A549 (cell line): Measurements from ENCODE around the gene TPCN2. TPM values are rescaled to one million over a fixed set of nuclear protein-coding genes. Genes with fewer than 3 reads are reported as not detected.

Experiments
- ATAC-seq, 2 experiments: fragments of 200-7000 bp in 1 of 2; fragments of >200 bp in 1 of 2; cut with Nextera tagmentation in 1 of 2; cut with Tn5 transposase in 1 of 2; 3 replicates each; pipeline versions ENCODE4 v1.8.0 to v1.9.1; 2018 to 2020; ENCODE audit warnings: mild to moderate bottlenecking in 1 of 2, moderate library complexity in 1 of 2
- CTCF ChIA-PET: fragments of 300-600 bp; sonication (Branson Sonifier 250); formaldehyde crosslinking; extraction: SDS; loops from one replicate; lab custom pipeline; 2021; ENCODE audit warnings: antibody characterized with exemption, inconsistent platforms; lab: Yijun Ruan, JAX
- POLR2A ChIA-PET: fragments of 350-600 bp; formaldehyde crosslinking; extraction: SDS; loops from one replicate; lab custom pipeline; 2021; ENCODE audit warnings: antibody characterized with exemption, inconsistent platforms; lab: Yijun Ruan, JAX
- DNase-seq, 2 experiments: peaks; one replicate each; pipeline versions ENCODE4 v3.0.0 to v3.0.0-alpha.2; 2011 to 2016; ENCODE audit warnings: low read depth in 1 of 2, low spot score in 1 of 2
- FAIRE-seq: peaks from 2 replicates; lab custom pipeline; 2011; peaks lifted over from hg19 to GRCh38; lab: Jason Lieb, UNC
- H3K27ac ChIP-seq, 2 experiments: fragments of >200 bp; sonication (Bioruptor Twin); formaldehyde crosslinking; 3 replicates each; pipeline ENCODE4 v1.5.1; 2016 to 2017
- H3K4me1 ChIP-seq: fragments of >200 bp; sonication (Bioruptor Twin); formaldehyde crosslinking; 3 replicates; pipeline ENCODE4 v1.6.1; 2016
- H3K4me2 ChIP-seq: fragments of >200 bp; sonication (Bioruptor Twin); formaldehyde crosslinking; 3 replicates; pipeline ENCODE4 v1.6.1; 2016
- H3K4me3 ChIP-seq: fragments of >200 bp; sonication (Bioruptor Twin); formaldehyde crosslinking; 3 replicates; pipeline ENCODE4 v1.5.1; 2016
- H3K9me3 ChIP-seq: fragments of >200 bp; sonication (Bioruptor Twin); formaldehyde crosslinking; 3 replicates; pipeline ENCODE4 v1.6.1; 2016
- CBX2 ChIP-seq: fragments of 200-600 bp; sonication (generic); IDR thresholded peaks from 2 replicates; pipeline ENCODE4 v1.6.1; 2016; ENCODE audit warnings: low read depth, mild to moderate bottlenecking, borderline replicate concordance
- CBX8 ChIP-seq: fragments of 200-600 bp; sonication (generic); IDR thresholded peaks from 2 replicates; pipeline ENCODE4 v1.6.1; 2016
- CHD2 ChIP-seq: fragments of 150-350 bp; IDR thresholded peaks from 2 replicates; pipeline ENCODE4 v1.6.1; 2014; ENCODE audit warnings: low read length; ENCODE audit not compliant: partially characterized antibody
- EHF ChIP-seq: fragments of 250-450 bp; sonication (Bioruptor Pico); IDR thresholded peaks from 2 replicates; pipeline ENCODE4 v1.5.0; 2020; ENCODE audit warnings: mild to moderate bottlenecking
- EHMT2 ChIP-seq: fragments of 200-600 bp; sonication (generic); IDR thresholded peaks from 2 replicates; pipeline ENCODE4 v1.6.1; 2016; ENCODE audit warnings: antibody characterized with exemption, low read depth, mild to moderate bottlenecking, moderate library complexity
- EP300 ChIP-seq, 2 experiments: fragments of >200 bp; sonication (Bioruptor Twin); formaldehyde crosslinking; IDR thresholded peaks; 2 replicates in 1 of 2; 3 replicates in 1 of 2; pipeline ENCODE4 v1.6.1; 2016 to 2017
- FOSB ChIP-seq: fragments of 250-450 bp; sonication (Bioruptor Pico); IDR thresholded peaks from 2 replicates; pipeline ENCODE4 v1.5.0; 2020; ENCODE audit warnings: mild to moderate bottlenecking, moderate library complexity
- FOXS1 ChIP-seq: fragments of 250-450 bp; sonication (Bioruptor Pico); IDR thresholded peaks from 2 replicates; pipeline ENCODE4 v1.5.0; 2020; ENCODE audit warnings: mild to moderate bottlenecking, moderate library complexity
- GATA3 ChIP-seq: IDR thresholded peaks from 2 replicates; pipeline ENCODE4 v1.6.1; 2012; ENCODE audit warnings: borderline replicate concordance
- HEYL ChIP-seq: fragments of 250-450 bp; sonication (Bioruptor Pico); IDR thresholded peaks from 2 replicates; pipeline ENCODE4 v1.8.0; 2021; ENCODE audit warnings: mild to moderate bottlenecking, moderate library complexity
- JUN ChIP-seq, 2 experiments: fragments of >200 bp; sonication (Bioruptor Twin); formaldehyde crosslinking; IDR thresholded peaks; 2 replicates in 1 of 2; 3 replicates in 1 of 2; pipeline ENCODE4 v1.6.1; 2016 to 2017
- MAZ ChIP-seq: fragments of 150-350 bp; IDR thresholded peaks from 2 replicates; pipeline ENCODE4 v1.6.1; 2014; ENCODE audit warnings: antibody characterized with exemption, low read depth, low read length, borderline replicate concordance
- NR3C1 ChIP-seq: fragments of >200 bp; sonication (Bioruptor Twin); formaldehyde crosslinking; IDR thresholded peaks from 3 replicates; pipeline ENCODE4 v1.6.1; 2017
- RAD21 ChIP-seq, 2 experiments: fragments of >200 bp in 1 of 2; sonication (Bioruptor Twin) in 1 of 2; formaldehyde crosslinking in 1 of 2; IDR thresholded peaks in 1 of 2; conservative IDR thresholded peaks in 1 of 2; 2 replicates in 1 of 2; 3 replicates in 1 of 2; pipeline ENCODE4 v1.6.1; 2012 to 2018; ENCODE audit warnings: inconsistent platforms in 1 of 2
- SMC3 ChIP-seq: fragments of >200 bp; sonication (Bioruptor Twin); formaldehyde crosslinking; IDR thresholded peaks from 3 replicates; pipeline ENCODE4 v1.6.1; 2018; ENCODE audit warnings: inconsistent platforms
- TFCP2L1 ChIP-seq: fragments of 250-450 bp; sonication (Bioruptor Pico); IDR thresholded peaks from 2 replicates; pipeline ENCODE4 v1.5.0; 2021; ENCODE audit warnings: mild to moderate bottlenecking
- ZFP36 ChIP-seq: fragments of 450-650 bp; IDR thresholded peaks from 2 replicates; pipeline ENCODE4 v1.6.1; 2014; ENCODE audit warnings: borderline replicate concordance; ENCODE audit not compliant: partially characterized antibody
- WGBS: methylation state at CpG from one replicate; pipeline ENCODE4 v1.1.6; 2017; ENCODE audit errors: missing lambda C conversion rate; 5-methylcytosine and 5-hydroxymethylcytosine counted together
- polyA plus RNA-seq, 4 experiments: library from polyadenylated mRNA; depleted of rRNA in 3 of 4; stranded (reverse); fragments of >200 nt; fragmentation: RNase III in 1 of 4; extraction: RNeasy Plus Mini Kit Qiagen cat#74134 plus additional on column Dnase treatment in 1 of 4; gene quantifications; 2 replicates in 3 of 4; 3 replicates in 1 of 4; pipeline ENCODE4 v1.2.3, GENCODE V29; 2011 to 2017
- TF ChIP-seq, protein P1 (sequence below): IDR thresholded peaks from 2 replicates; pipeline ENCODE4 v1.6.1; 2012
- TF ChIP-seq, protein P2 (sequence below): fragments of >200 bp; sonication (Bioruptor Twin); formaldehyde crosslinking; IDR thresholded peaks from 2 replicates; pipeline ENCODE4 v1.6.1; 2016
- TF ChIP-seq, protein P3 (sequence below): fragments of 150-350 bp; IDR thresholded peaks from 2 replicates; pipeline ENCODE4 v1.6.1; 2014; ENCODE audit warnings: low read depth, mild to moderate bottlenecking, low read length
- TF ChIP-seq, protein P4 (sequence below): fragments of 250-450 bp; sonication (Bioruptor Pico); IDR thresholded peaks from 2 replicates; pipeline ENCODE4 v1.5.0; 2021; ENCODE audit warnings: mild to moderate bottlenecking, moderate library complexity, borderline replicate concordance

Gene TPCN2
- polyA plus RNA-seq, 2 of the 4 experiments (the other 2 are of a cell fraction): 8.1 to 8.8 TPM

DNA sequence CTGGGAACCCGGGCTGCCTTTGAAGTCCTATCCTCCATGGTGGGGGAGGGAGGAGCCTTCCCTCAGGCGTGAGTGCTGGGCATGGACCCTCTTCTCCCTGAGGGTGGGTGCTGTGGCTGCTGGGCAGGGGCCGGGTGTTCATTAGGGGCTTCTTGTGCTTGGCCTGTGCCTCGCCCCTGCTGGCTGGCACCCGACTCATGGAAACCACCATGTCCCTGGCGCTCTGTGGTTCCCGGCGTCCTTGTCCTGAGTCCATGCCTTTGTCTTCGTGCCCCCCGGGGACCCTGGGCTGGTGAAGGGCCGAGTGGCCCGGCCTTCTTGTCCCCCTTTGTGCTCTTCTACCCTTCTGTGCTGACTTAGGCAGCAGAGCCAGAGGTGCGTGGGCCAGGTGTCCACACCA is 23.2 kb downstream of the TPCN2 start:
- CTCF ChIA-PET: interaction anchor here (1.6 kb wide), 1 partner anchor 18 kb away, joined by 3 read pairs; no protein-coding TSS in a partner anchor
- POLR2A ChIA-PET: no interaction called here
- DNase-seq (no peak), FAIRE-seq (no peak), ATAC-seq (no peak)
- Histone ChIP-seq H3K4me2 (no peak overlapping the region), H3K4me3 (no peak overlapping the region), H3K27ac (no peak overlapping the region), H3K9me3 (no peaks in the 10 kb centered on the region), H3K4me1 (no peaks in the 10 kb centered on the region)
- 96% methylated on average over 12 of the region's 13 CpGs for WGBS
- no peak for TF ChIP-seq ZFP36
- TF ChIP-seq, protein P1, sequence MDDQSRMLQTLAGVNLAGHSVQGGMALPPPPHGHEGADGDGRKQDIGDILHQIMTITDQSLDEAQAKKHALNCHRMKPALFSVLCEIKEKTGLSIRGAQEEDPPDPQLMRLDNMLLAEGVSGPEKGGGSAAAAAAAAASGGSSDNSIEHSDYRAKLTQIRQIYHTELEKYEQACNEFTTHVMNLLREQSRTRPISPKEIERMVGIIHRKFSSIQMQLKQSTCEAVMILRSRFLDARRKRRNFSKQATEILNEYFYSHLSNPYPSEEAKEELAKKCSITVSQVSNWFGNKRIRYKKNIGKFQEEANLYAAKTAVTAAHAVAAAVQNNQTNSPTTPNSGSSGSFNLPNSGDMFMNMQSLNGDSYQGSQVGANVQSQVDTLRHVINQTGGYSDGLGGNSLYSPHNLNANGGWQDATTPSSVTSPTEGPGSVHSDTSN: no peak

DNA sequence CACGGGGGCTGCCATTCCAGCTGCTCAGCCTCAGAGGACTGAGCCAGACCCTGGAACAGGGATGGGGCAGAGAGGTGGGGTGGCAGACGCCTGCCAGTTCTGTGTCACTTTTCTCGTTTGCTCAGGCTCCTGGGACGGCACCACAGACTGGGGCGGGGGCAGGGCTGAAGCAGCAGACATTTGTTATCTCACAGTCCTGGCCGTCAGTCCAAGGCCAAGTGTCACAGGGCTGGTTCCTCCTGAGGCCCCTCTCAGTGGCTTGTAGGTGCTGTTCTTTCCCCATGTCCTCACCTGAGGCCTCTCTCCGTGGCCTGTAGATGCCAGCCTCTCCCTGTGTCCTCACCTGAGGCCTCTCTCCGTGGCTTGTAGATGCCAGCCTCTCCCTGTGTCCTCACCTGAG is 24.7 kb downstream of the TPCN2 start:
- WGBS: 82% methylated on average over 8 of the region's 8 CpGs
- no peak for ATAC-seq
- no peak for TF ChIP-seq SMC3
- TF ChIP-seq TFCP2L1 (CRISPR knock-in tag): no peak
- no peak for TF ChIP-seq RAD21 (conservative IDR thresholded peaks at IDR 0.05 in 1 of 2, IDR thresholded peaks at IDR 0.05 in 1 of 2)
- no peak for TF ChIP-seq EHMT2
- no peak for TF ChIP-seq CBX8
- no peak for TF ChIP-seq EP300 (IDR thresholded peaks at IDR 0.05)
- TF ChIP-seq NR3C1: no peak
- TF ChIP-seq, protein P2, sequence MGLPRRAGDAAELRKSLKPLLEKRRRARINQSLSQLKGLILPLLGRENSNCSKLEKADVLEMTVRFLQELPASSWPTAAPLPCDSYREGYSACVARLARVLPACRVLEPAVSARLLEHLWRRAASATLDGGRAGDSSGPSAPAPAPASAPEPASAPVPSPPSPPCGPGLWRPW: no peak
- no peak for TF ChIP-seq HEYL (CRISPR knock-in tag)
- no peak for TF ChIP-seq ZFP36
- TF ChIP-seq, protein P3, sequence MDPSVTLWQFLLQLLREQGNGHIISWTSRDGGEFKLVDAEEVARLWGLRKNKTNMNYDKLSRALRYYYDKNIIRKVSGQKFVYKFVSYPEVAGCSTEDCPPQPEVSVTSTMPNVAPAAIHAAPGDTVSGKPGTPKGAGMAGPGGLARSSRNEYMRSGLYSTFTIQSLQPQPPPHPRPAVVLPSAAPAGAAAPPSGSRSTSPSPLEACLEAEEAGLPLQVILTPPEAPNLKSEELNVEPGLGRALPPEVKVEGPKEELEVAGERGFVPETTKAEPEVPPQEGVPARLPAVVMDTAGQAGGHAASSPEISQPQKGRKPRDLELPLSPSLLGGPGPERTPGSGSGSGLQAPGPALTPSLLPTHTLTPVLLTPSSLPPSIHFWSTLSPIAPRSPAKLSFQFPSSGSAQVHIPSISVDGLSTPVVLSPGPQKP: no peak
- Histone ChIP-seq H3K9me3 (no peaks in the 10 kb centered on the region), H3K4me1 (no peaks in the 10 kb centered on the region), H3K4me3 (no peak overlapping the region), H3K4me2 (no peak overlapping the region), H3K27ac (no peak overlapping the region)
- DNase-seq: no peak
- CTCF ChIA-PET: interaction anchor here (0.8 to 1.8 kb wide), 3 partner anchors 16 to 601 kb away, joined by 3 to 5 read pairs (median 3); no protein-coding TSS in a partner anchor
- POLR2A ChIA-PET: no interaction called here
- FAIRE-seq: no peak

DNA sequence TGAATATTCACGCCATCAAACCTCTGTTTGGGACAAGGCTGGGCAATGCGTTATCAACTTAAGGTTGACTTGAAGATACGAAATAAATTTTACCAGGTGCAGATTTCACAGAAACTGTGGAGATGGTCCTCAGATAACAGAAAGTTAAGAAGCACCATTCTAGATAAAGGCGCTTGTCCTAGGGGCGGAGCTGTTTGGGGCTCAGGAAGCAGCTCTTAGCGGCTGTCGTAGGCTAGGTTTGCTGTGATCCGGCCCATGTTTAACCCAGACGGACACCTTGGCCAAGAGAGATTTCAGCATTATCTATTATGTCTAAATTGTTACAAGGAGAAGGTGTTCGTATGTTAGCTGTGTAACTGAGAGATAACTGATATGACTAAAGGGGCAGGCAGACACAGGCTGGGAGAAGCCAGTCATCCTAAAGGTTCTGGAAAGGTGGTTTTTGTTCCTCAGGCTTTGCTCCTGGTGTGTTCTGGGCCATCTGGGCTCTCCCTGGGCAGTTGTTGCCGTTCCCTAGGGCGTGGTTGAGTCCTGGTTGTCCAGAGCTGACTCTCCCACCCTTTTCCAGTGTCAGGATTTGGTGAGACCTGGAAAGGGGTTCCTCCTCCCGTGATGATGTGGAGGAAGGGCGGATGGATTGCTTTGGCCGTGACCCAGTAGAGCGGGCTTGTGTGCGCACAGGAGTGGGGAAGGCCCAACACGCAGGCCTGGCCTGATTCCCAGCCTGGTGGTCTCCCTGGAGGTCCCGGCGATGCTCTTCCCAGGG is 25.8 kb downstream of the TPCN2 start:
- CTCF ChIA-PET: interaction anchor here (0.8 to 2.0 kb wide), 5 partner anchors 9 to 600 kb away, joined by 3 to 5 read pairs (median 3); no protein-coding TSS in a partner anchor
- no peak for TF ChIP-seq MAZ
- TF ChIP-seq RAD21 (conservative IDR thresholded peaks at IDR 0.05 in 1 of 2, IDR thresholded peaks at IDR 0.05 in 1 of 2): no peak
- TF ChIP-seq, protein P1: no peak
- no peak for TF ChIP-seq CBX2
- TF ChIP-seq, protein P4, sequence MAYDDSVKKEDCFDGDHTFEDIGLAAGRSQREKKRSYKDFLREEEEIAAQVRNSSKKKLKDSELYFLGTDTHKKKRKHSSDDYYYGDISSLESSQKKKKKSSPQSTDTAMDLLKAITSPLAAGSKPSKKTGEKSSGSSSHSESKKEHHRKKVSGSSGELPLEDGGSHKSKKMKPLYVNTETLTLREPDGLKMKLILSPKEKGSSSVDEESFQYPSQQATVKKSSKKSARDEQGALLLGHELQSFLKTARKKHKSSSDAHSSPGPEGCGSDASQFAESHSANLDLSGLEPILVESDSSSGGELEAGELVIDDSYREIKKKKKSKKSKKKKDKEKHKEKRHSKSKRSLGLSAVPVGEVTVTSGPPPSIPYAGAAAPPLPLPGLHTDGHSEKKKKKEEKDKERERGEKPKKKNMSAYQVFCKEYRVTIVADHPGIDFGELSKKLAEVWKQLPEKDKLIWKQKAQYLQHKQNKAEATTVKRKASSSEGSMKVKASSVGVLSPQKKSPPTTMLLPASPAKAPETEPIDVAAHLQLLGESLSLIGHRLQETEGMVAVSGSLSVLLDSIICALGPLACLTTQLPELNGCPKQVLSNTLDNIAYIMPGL (CRISPR knock-in tag): no peak
- TF ChIP-seq TFCP2L1 (CRISPR knock-in tag): no peak
- no peak for TF ChIP-seq FOXS1 (CRISPR knock-in tag)
- TF ChIP-seq GATA3: no peak
- TF ChIP-seq JUN (IDR thresholded peaks at IDR 0.05): no peak
- TF ChIP-seq CHD2: no peak
- TF ChIP-seq FOSB: no peak
- no peak for TF ChIP-seq EHF (CRISPR knock-in tag)
- no peak for TF ChIP-seq EHMT2
- FAIRE-seq (no peak), DNase-seq (no peak), ATAC-seq (no peak)
- POLR2A ChIA-PET: no interaction called here
- peaks cover 3% of the 10 kb centered on the region; the same call in 2 of the 3 replicates for H3K4me1 ChIP-seq
- H3K4me2 ChIP-seq: no peak overlapping the region
- no peaks in the 10 kb centered on the region for H3K9me3 ChIP-seq
- 86% methylated on average over 20 of the region's 20 CpGs for WGBS
- H3K4me3 ChIP-seq: no peak overlapping the region
- no peak overlapping the region for H3K27ac ChIP-seq
